DOHH2 (cell line): ENCODE results near the gene CCNI.
"Not testable (repeated sequence)": the region's sequence is repeated elsewhere in the genome, so short reads cannot be mapped to it uniquely, and the experiment has no call there.

Source experiments
- H3F3A ChIP-seq: fragments of 200-600 bp; sonication (generic), shearing (Covaris generic); 2 replicates; pipeline ENCODE4 v1.6.0; 2016; ENCODE audit warnings: antibody characterized with exemption, mild to moderate bottlenecking; ENCODE audit not compliant: control insufficient read depth, insufficient read depth
- H3K27ac ChIP-seq: fragments of 200-600 bp; sonication (generic); 2 replicates; pipeline ENCODE4 v1.5.1; 2014; ENCODE audit warnings: low read depth, mild to moderate bottlenecking, low read length, moderate library complexity
- H3K27me3 ChIP-seq: fragments of 200-600 bp; sonication (generic); 2 replicates; pipeline ENCODE4 v1.6.1; 2014; ENCODE audit warnings: mild to moderate bottlenecking, low read length, mixed read lengths; ENCODE audit not compliant: control insufficient read depth
- H3K36me3 ChIP-seq: fragments of 200-600 bp; sonication (generic); 2 replicates; pipeline ENCODE4 v1.6.1; 2014; ENCODE audit warnings: mild to moderate bottlenecking, low read length, moderate library complexity, mixed read lengths; ENCODE audit not compliant: control insufficient read depth
- H3K4me1 ChIP-seq: fragments of 200-600 bp; sonication (generic); 2 replicates; pipeline ENCODE4 v1.6.1; 2014; ENCODE audit warnings: mild to moderate bottlenecking, low read length, mixed read lengths; ENCODE audit not compliant: control insufficient read depth
- H3K4me2 ChIP-seq: fragments of 200-600 bp; sonication (generic); 2 replicates; pipeline ENCODE4 v1.6.0; 2014; ENCODE audit warnings: mild to moderate bottlenecking, low read length, moderate library complexity
- H3K4me3 ChIP-seq: fragments of 200-600 bp; sonication (generic); 2 replicates; pipeline ENCODE4 v1.5.1; 2014; ENCODE audit warnings: mild to moderate bottlenecking, low read length, mixed read lengths
- H3K79me2 ChIP-seq: fragments of 200-600 bp; sonication (generic); 2 replicates; pipeline ENCODE4 v1.6.1; 2014; ENCODE audit warnings: mild to moderate bottlenecking, low read length, mixed read lengths; ENCODE audit not compliant: control insufficient read depth
- H3K9me2 ChIP-seq: fragments of 200-600 bp; sonication (generic); replicated peaks from 2 replicates; pipeline ENCODE4 v1.6.1; 2014; ENCODE audit warnings: mild to moderate bottlenecking, low read length, mixed read lengths; ENCODE audit not compliant: control insufficient read depth
- H3K9me3 ChIP-seq: fragments of 200-600 bp; sonication (generic); 2 replicates; pipeline ENCODE4 v1.6.1; 2014; ENCODE audit warnings: antibody characterized with exemption, low read length, mixed read lengths; ENCODE audit not compliant: control insufficient read depth, insufficient read depth
- H4K20me1 ChIP-seq: fragments of 200-600 bp; sonication (generic); 2 replicates; pipeline ENCODE4 v1.6.0; 2014; ENCODE audit warnings: low read depth, mild to moderate bottlenecking, antibody characterized with exemption, low read length, moderate library complexity; ENCODE audit not compliant: control insufficient read depth, insufficient read depth
- EZH2phosphoT487 ChIP-seq: fragments of 200-600 bp; sonication (generic); IDR thresholded peaks from 2 replicates; pipeline ENCODE4 v1.6.1; 2017; ENCODE audit warnings: borderline replicate concordance, mild to moderate bottlenecking, antibody characterized with exemption, low read length, moderate library complexity, mixed read lengths
- TF ChIP-seq, protein P1 (sequence below): fragments of 200-600 bp; sonication (generic); IDR thresholded peaks from one replicate; pipeline ENCODE4 v1.5.1; 2014; ENCODE audit warnings: antibody characterized with exemption, mild to moderate bottlenecking, low read depth, low read length; ENCODE audit not compliant: poor library complexity, severe bottlenecking

The CCNI gene

GRCh38 chr4:77037736-77038135 is 38.1 kb downstream of the CCNI start:
- Histone ChIP-seq H3K9me3 (no peaks in the 10 kb centered on the region), H3K4me2 (no peak overlapping the region), H3K9me2 (no peaks in the 10 kb centered on the region), H3K27ac (no peak overlapping the region), H4K20me1 (no peaks in the 10 kb centered on the region), H3F3A (peaks cover 5% of the 10 kb centered on the region; the same call in 1 of the 2 replicates), H3K79me2 (no peaks in the 10 kb centered on the region), H3K27me3 (no peaks in the 10 kb centered on the region), H3K4me1 (peaks cover 10% of the 10 kb centered on the region), H3K36me3 (peaks cover 35% of the 10 kb centered on the region), H3K4me3 (no peak overlapping the region)
- no peak for TF ChIP-seq EZH2phosphoT487
- TF ChIP-seq, protein P1, sequence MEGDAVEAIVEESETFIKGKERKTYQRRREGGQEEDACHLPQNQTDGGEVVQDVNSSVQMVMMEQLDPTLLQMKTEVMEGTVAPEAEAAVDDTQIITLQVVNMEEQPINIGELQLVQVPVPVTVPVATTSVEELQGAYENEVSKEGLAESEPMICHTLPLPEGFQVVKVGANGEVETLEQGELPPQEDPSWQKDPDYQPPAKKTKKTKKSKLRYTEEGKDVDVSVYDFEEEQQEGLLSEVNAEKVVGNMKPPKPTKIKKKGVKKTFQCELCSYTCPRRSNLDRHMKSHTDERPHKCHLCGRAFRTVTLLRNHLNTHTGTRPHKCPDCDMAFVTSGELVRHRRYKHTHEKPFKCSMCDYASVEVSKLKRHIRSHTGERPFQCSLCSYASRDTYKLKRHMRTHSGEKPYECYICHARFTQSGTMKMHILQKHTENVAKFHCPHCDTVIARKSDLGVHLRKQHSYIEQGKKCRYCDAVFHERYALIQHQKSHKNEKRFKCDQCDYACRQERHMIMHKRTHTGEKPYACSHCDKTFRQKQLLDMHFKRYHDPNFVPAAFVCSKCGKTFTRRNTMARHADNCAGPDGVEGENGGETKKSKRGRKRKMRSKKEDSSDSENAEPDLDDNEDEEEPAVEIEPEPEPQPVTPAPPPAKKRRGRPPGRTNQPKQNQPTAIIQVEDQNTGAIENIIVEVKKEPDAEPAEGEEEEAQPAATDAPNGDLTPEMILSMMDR: no peak

DNA sequence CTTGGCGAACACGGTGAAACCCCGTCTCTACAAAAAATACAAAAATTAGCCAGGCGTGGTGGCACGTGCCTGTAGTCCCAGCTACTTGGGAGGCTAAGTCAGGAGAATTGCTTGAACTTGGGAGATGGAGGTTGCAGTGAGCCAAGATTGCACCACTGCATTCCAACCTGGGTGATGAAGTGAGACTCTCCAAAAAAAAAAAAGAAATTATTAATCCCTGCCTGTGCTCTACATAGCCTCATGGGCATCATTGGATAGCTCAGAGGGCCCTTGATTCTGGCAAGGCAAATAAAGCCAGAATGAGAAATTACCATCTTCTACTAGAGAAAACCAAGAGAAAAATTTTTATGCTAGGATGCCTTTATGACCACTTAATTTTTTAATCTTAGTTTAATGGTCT is 38.6 kb downstream of the CCNI start:
- H3K27ac ChIP-seq, H3K9me2 ChIP-seq, H4K20me1 ChIP-seq, H3K9me3 ChIP-seq, H3K27me3 ChIP-seq, H3K4me3 ChIP-seq, H3K79me2 ChIP-seq, H3F3A ChIP-seq, H3K4me2 ChIP-seq: not testable (repeated sequence)
- peaks cover 10% of the 10 kb centered on the region for H3K4me1 ChIP-seq
- peaks cover 38% of the 10 kb centered on the region for H3K36me3 ChIP-seq

- H3K4me1 ChIP-seq: peaks cover 6% of the 10 kb centered on the region
- H3K9me3 ChIP-seq: no peaks in the 10 kb centered on the region
- TF ChIP-seq, protein P1: no peak
- TF ChIP-seq EZH2phosphoT487: no peak
- no peaks in the 10 kb centered on the region for H3K27me3 ChIP-seq
- H3K9me2 ChIP-seq: no peaks in the 10 kb centered on the region
- H4K20me1 ChIP-seq: no peaks in the 10 kb centered on the region
- H3K79me2 ChIP-seq: no peaks in the 10 kb centered on the region
- no peak overlapping the region for H3K27ac ChIP-seq
- peaks cover 2% of the 10 kb centered on the region; the same call in 1 of the 2 replicates for H3F3A ChIP-seq
- peaks cover 47% of the 10 kb centered on the region for H3K36me3 ChIP-seq
- no peak overlapping the region for H3K4me2 ChIP-seq
- no peak overlapping the region for H3K4me3 ChIP-seq
Observed at GRCh38 chr4:77036206-77036605, 39.6 kb downstream of the CCNI start.

DNA sequence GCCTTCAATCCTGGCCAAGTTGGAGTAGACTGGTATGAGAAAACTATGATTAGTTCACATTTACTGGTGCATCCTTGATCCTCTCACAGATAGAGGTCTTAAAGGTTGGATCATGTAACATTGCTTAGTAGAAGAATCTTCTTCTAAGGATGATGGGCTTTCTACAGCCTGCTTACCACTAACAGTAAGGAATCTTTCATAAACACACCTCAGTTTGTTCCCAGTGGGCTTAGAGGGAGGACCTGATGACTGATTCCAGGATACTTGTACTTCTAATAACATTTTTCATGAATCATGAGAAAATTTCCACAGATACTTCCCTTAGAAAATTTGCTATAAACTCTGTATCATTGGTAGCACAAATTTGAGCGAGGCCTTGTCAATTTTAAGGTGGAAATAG is 40.6 kb downstream of the CCNI start:
- no peak for TF ChIP-seq EZH2phosphoT487
- TF ChIP-seq, protein P1: no peak
- H3K9me3 ChIP-seq: no peaks in the 10 kb centered on the region

More for the DNA sequence above, 40.6 kb downstream of the CCNI start:
- no peak overlapping the region for H3K4me2 ChIP-seq
- H3K4me3 ChIP-seq: no peak overlapping the region
- H3K4me1 ChIP-seq: no peaks in the 10 kb centered on the region
- no peaks in the 10 kb centered on the region for H3K79me2 ChIP-seq
- H3K27ac ChIP-seq: no peak overlapping the region
- no peaks in the 10 kb centered on the region for H4K20me1 ChIP-seq
- peaks cover 49% of the 10 kb centered on the region for H3K36me3 ChIP-seq
- no peaks in the 10 kb centered on the region for H3K9me2 ChIP-seq
- no peaks in the 10 kb centered on the region for H3K27me3 ChIP-seq
- H3F3A ChIP-seq: no peaks in the 10 kb centered on the region
